Measurements from ENCODE around the gene AUH.
A peak's percentile ranks its signal among the peaks of the same experiment; 100 is the strongest.

The AUH gene

DNA sequence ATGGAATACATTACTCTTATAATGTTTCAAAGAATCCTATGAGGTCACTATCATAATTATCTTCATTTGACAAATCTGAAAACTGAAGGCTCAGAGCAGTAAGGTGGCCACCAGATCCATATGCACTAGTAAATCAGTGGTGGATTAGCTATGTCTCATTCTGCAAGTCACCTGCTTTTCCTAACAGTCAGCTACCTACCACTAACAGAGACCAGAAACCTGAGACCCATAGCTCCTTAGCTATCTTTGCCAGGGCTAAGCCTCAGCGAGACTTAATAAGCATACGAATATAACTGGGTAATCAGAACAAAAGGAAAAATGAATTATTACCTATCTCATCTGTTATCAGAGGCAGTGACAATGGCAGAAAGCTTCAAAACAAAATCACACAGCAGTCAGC is 118.7 kb downstream of the AUH start:
- DNase-seq: no peak

DNA sequence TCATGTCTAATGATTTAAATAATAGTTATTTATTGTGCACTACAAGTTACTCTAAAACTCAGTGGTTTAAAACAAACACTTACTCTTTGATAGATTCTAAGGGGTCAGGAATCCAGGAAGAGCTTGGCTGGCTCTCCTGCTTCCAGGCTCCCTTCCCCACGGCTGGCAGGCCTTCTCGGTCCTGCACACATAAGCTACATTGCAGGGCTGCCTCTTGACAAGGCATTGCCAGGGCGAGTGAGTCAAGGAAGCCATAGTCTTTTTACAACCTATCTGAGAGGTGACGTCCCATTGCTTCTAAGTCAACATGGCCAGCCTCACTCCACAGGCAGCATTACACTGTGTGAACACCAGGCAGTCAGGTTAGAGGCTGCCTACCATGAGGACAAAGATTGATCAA is 119.8 kb downstream of the AUH start:
- DNase-seq: no peak

DNA sequence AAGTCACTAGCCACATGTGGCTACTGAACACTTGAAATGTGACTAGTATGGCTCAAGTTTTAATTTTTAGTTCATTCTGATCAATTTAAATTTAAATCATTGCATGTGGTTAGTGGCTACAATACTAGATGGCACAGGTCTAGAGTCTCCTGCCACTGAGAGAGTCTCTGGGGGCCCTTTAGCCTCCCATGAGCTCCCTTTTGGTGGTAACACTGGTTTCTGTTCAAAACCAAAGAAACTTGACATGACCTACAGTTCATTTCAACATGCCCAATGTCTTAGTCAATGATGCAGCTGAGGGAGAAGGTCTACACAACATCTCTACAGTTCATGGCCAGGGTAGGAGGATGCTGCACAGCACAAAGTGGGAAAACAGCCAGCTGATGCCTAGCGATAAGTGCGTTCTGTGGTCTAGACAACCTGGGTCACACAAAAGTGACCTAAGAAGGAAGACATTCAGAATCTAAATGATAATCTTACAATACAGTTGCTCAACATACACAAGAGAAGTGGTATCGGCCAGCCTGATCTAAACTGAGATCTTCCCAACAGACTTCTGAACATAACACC is 121.0 kb downstream of the AUH start:
- no peak for DNase-seq

DNA sequence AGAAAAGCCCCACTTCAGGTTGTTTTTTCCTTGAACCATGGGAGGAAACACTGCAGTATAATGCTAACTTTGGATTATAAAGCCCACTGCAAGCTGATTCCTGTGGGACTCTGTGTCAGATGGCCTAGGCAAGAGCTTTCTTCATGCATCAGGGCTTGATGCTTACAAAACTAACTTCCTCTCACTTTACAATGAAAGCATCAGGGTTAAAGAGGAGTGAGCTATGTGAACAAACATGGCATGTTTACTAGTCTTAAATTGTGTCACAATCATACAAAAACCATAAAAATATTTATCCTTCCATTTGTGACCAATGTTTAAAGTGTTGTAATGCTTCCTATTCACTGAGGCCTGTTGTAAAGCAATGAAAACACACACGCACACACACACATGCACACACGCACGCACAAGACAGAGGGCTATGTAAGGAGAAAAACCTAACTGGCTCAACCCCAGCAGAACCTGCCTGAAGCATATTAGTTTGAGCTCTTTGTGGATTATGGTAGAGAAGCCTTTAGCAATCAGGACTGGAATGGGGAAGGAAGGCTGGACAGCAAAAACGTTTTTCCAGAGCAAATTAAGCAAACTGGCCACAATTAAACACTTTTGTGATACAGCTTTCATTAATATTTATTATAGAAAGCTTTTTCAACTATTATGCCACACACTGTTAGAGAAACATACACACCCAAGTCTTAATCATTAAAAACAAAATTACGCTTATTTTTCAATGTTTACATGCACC is 122.2 kb downstream of the AUH start:
- DNase-seq: no peak

DNA sequence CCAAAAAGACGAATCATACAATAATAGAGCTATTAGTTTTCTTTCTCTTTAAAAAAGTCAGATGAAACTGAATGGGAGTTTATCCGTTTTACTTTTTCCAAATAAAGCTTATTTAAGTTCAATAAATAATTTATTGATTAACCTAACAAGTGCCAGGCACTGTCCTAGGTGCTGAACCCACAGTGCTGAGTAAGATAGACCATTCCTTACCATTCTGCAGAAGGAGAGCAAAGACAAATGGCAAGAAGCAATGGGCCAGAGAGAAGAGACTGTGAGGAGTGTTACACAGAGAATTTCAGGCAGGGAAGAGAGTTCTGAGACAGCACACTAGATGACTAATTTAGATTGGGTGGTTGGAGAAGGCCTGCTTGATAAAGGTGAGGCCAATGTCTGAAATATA is 127.2 kb downstream of the AUH start:
- DNase-seq: no peak

DNA sequence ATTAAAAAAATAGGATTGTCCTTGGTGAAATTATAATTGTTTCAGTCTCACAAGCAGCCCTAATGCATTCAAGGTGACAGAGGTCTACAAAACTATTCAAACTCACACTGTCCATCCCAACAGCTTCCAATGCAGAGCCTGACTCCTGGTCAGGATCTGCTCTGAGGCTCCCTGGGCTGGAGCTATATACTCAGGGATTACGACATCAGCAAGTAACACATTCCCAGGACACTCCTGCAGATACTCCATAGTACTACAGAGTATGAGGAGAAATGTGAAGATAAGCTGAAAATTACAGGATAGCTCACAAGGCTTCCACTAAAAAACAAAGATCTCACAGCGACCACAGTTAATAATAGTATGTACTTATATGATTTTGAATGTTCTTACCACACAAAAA is 130.1 kb downstream of the AUH start:
- no peak for DNase-seq

DNA sequence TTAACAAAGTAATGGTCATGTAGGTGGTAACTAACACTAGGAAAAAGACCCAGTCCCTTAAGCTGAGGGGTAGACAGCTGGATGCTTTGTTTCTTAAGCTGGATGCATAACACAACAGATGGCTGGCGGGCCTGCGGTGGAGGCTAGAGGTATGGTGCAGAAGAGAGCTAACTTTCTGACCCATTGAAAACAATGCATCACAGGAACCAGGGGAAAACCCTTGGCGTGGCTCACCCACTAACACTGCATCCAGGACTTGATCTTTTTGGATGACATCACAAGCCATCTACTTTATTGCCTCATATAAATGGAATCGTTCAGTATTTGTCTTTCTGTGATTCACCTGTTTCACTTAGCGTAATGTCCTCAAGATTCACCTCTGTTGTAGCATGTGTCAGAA is 138.7 kb downstream of the AUH start:
- no peak for DNase-seq

DNA sequence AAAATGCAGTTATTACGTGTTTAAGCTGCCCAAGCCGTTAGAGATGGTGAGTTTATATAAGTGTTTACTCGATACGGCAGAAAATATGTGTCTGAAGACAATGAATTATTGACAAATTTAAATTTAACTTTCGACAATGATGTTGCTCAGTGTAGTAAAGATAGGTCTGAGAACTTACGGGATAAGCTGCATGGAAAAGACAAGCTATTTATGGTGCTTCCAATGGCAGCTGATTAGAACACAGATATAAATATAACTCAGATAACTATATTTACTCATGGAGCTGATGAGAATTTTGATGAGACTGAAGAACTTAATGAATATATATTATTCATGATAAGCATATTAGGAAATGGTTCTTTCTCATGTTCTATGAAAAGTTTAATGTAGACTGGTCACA is 139.3 kb downstream of the AUH start:
- DNase-seq: no peak

DNA sequence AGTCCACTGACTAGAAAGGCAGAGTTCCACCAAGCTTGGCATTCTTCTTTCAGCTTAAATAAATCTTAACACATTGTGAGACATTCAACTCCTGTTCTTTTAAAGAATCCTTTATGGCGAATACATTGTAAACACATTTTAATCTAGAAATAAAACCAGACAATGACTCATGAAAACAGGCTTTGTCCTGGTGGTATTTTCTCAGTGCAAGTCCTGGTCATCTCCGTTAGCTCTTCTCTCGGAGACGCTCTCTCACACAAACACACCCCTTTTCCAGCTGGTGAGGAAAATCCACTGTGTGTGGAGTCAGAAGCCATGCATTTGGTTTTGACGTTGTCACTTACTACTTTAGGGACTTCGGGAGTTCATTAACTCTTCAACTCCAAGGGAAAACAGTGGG is 140.4 kb downstream of the AUH start:
- no peak for DNase-seq

DNA sequence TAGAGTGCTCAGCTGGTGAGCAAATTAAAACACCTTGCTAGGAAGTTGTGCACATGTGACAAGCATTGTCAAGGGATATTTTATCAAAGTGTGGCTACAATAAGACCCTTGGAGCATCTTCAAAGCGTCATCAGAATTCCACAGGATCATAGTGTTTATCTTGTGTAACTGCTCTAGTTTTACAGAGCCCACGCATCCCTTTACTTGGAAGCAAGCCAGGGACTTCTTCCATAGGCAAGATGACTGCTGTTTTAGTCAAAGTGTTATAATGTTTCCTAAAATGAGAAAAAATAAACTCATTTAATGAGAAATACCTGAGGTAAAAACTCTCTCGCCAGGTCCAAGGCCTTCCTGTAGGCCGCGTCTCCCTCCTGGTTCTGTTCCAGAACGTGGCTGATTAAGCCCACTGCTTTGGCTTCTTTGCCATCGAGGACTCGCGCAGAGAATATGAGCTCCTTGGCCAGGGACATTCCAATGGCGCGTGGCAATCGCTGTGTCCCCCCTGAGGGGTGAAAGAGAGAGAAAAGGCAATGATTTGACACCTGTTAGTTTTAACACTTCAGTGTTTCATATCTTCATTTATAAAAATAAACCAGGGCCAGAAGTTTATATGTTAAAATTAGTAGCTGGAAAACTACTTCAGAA is 141.1 kb downstream of the AUH start:
- DNase-seq: no peak

DNA sequence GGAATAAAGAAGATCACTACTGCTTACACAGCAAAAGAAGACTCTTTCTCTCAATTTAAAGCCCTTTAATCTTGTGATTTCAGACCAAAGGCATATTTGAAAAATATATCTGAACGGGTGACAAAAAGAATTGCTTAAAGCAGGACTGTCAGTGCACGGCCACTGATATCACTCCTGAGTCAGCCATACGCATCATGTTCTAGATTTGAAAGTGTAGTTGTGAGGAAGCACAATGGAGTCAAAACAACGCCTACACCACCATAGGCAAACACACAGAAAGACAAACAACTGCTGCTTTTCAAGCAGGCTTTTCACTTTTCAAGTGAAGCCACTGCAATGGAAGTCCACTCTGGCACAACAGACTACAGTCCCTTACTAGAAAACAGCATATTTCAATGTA is 141.7 kb downstream of the AUH start:
- no peak for DNase-seq

DNA sequence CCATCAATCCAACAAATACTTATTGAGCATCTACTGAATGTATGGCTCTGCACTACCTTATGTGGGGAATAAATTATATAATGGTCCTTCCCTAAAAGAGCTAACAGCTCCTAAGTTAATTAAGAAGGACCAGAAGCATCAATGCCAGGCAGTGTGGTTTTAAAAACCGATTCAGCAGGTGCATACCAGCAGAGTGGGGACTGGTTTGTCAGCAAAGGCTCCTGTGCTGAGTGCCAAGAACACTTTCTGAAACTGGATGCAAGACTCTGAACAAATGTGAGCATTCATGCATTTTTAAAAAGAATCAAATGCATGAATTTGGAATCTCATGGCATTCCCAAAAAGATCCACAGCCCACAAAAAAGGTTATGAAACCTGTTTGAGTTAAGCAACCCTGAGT is 142.2 kb downstream of the AUH start:
- DNase-seq: no peak

DNA sequence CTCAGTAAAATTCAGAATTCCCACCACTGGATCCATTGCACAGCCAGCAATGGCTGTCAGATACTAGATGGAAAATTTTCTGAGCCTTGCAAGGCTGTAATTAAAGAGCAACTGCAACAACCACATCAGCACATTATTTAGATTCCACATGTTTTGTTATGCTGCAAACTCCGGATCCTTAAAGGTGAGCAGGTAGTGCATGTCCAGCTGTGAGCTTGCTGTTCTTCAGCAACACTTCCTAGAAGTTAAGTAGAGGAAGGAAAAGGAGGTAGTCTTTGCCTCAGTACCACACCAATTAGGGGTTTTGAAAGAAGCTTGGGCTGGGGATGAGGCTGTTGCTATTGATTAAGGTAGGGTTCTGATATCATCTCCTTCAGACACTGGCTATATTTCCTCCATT is 144.3 kb downstream of the AUH start:
- DNase-seq: no peak

DNA sequence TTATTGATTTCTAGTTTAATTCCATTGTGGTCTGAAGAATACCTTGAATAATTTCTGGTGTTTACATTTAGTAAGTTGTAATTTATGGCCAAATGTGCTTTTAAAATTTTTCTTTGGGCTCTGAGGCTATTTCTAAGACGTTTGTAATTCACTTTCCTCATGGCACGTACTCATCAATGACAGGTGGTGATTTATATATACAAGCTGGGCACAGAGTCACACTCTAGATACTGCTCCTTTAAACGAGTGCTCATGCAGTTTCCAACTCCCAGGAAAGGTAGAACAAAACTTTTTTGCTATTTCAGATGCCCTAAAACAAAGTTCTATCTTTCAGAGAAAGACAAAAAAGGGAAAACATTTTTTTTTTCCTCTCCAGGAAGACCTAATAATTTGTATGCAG is 146.9 kb downstream of the AUH start:
- DNase-seq: no peak

DNA sequence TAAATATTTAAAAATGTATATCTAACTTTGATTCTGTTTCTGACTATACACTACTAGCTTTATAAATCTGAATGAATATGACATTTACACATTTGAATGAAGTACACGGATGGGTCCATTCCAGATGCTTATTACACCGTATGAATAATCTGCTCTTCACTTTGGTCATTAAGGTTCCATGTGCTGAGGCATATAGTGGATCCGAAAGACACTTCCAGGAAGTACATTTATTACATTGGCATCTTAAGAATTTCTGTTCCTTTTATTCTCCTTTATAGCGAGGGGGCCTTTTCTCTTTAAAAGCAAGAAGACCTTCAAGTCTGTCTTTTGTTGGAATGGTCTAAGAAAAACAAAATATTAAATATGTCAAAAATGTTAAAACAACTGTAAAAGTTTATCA is 147.6 kb downstream of the AUH start:
- no peak for DNase-seq

DNA sequence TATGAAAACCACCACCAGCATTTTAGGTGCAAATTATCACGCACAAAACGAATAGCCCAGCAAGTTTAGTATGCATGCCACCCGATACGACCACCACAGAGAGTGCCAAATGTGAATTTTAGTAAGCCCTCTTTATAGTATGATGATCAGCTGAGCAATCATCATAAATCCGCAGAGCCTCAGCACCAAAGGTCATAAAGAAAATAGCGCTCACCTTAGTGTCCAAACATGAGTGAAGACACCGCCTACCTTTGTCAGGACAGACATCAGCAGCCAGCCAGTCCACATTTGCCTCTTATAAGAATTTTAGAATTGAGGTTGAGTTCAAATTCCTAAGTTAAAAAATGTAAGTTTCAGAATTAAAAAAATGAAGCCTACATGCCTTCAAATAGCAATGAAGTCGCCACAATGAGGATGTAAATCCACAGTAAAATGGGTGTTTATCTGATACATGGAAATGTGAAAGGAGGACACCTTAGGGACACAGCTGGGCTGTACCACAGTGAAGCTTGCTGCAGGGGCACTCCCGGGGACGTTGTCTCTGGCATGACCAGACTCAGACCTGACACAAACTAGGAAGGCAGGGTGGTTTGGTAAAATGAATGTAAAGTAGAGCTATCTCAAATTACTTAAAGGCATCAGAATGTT is 149.0 kb downstream of the AUH start:
- no peak for DNase-seq

DNA sequence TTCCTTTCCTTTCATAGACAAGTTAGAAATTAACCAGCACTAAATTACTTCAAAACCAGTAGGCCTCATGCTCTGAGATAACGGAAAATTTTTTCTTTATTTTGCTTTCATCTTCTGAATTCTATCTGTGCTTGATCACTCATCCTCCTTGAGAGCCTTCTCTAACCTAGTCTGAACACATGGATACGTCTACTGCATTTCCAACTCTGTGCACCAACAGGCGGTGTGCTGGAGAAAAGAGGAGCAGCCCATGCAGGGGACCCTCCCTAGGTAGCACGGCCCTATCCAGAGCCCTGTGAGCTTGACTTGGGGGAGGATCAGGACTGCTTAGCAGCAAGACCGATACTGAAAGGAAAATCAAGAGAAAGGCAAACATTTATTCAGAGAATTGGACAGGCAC is 149.8 kb downstream of the AUH start:
- peak in 1 of 5 experiments; percentile 82 for DNase-seq

DNA sequence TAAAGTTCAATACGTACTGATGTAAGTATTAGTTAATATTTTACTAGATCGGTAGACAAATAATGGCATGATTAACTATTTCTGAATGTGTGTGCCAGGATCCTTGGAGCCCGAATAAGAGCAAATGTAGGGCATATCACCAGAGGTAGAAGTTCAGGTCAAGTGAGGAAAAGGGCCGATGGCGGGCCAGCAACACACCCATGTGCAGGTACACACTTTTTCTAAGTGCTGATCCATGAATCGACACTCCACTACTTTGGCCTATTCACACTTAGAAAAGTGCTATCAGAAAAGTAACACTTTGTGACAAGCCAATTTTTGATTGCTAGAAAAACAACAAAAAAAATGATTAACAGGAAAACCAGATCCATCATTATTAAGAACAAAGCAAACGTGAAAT is 150.3 kb downstream of the AUH start:
- DNase-seq: peak in 1 of 5 experiments; percentile 44

DNA sequence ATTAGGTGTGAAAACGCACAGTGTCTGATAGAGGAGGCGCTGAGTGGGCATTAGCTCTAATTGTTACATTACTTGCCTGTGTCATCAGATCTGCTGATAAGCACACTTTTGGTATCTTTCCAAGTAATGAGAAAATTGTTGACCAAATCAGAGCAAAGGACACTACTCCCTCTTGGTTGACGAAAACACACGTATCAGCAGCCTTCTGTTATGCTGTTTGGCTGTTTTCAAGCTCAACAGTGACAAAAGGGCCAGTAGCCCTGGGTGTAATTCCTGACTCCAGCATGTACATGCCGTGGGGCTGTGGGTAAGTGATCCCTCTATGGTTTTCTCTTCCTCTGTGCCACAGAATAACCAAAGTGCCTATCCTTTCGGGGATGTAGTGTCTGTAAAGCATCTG is 151.4 kb downstream of the AUH start:
- DNase-seq: no peak

DNA sequence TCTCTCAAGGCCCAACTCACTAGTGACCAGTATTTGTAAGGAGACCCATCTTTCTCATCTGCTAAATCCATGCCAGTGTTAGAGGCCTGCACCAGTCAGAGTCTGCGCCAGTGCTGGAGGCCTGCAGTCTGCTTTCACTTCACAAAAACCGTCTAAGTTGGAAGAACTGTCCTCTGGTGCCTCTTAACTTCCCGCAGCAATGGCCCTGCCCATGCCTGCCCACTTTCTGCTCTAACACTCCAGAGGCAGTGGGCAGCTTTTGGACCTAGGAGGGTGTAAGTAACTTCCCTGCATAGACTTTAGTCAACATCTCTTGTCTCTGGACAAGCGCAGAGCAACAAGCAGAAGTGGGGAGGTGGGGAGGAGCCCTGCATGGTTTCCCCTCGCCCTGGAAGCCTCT is 152.9 kb downstream of the AUH start:
- DNase-seq: no peak

DNA sequence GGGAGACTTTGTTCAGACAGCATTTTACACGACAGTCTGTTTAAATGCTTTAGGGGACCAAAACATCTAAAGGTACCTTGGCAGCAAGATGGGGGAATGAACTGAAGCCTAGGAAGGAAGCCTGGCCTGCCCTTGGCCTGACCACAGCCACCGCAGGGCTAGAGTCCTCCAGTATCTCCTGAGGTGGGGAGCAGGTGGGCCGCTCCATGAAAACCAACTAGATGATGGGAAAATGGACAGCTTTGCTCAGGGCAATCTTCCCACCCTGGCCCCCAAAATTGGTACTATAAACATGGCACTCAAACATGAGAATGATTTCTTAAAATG is 153.3 kb downstream of the AUH start:
- no peak for DNase-seq

DNA sequence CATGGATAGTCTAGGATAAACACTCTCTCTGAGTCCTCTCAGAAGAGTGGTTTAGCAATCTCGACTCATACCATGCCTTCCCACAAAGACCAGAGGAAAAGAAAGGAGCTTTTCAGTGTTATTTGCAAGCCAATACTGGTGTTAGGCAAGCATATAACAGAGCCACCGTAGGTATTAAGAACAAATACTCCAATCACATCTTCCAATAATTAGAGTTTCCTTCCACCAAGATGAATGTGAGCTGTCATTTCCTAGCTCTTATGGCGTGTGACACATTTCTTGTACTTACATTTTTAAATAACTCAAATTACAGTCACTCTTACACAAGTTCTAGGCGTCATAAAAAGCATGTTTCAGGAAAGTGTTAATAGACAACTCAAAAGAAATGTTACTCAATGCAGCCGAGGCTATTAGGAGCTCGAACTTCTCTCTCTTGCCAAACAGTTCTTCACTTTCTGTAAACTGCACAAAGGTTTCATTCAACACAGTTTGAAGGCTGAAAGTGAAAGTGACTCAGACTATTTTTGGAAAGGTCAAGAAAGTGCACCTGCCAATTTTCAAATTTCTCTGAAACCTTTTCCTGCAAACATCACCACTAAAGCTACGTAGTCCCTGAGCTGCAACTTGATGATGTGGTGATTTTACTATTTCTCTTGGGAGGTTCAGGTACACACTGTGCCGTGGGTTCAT is 153.8 kb downstream of the AUH start:
- DNase-seq: peak in 1 of 5 experiments; percentile 84

DNA sequence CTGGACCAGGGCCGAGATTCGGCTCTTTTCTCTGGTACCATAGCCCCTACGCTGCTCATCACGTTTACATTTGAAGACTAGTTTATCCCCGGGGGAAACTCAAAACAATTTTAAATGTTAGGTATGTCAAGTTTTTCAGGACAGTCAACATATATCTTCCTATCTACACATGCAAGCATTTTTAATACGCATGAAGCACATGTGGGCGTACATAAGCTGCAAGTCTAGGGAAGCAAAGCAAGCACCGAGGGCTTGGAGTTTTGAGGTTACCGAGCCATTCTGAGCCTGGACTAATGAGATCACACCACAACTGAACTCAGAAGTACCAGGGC is 154.4 kb downstream of the AUH start:
- DNase-seq: no peak

DNA sequence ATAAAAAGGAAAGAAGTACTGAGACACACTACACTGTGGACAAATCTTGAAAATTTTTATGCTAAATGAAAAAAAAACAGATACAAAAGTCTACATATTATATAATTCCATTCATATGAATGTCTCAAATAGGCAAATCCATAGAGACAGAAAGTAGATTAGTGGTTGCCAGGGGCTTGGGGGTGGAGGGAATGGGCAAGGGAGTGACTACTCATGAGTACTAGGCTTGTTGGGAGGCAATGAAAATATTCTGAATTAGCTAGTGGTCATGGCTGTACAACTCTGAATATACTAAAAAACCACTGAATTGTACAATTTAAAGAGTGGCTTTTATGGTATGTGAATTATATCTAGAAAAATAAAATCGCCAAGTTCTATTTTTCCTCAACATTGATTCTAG is 154.9 kb downstream of the AUH start:
- DNase-seq: no peak

All from T-helper 2 cell (primary cell).